Breast epithelium (tissue), 4 donors: ENCODE measurements around the gene SPATA24. TPM values are rescaled to one million over a fixed set of nuclear protein-coding genes. Genes with fewer than 3 reads are reported as not detected.
"Not testable (repeated sequence)": the region's sequence is repeated elsewhere in the genome, so short reads cannot be mapped to it uniquely, and the experiment has no call there.

Experiments used
- DNase-seq, 2 donors: peaks; one replicate each; pipeline ENCODE4 v3.0.0-alpha.2; 2019; ENCODE audit warnings: low spot score in 2 of 2
- H3K27ac ChIP-seq, 2 donors: fragments of 200-600 bp; sonication (generic) in 1 of 2; one replicate each; pipeline ENCODE4 v1.5.1; 2016 to 2019; ENCODE audit warnings: mild to moderate bottlenecking in 1 of 2
- H3K27me3 ChIP-seq, 2 donors: fragments of 200-600 bp; sonication (generic) in 1 of 2; one replicate each; pipeline versions ENCODE4 v1.5.1 to v1.6.0; 2017 to 2019; ENCODE audit warnings: control low read depth in 1 of 2, mild to moderate bottlenecking in 1 of 2
- H3K36me3 ChIP-seq: fragments of 200-600 bp; one replicate; pipeline ENCODE4 v1.5.1; 2019
- H3K4me1 ChIP-seq, 2 donors: fragments of 200-600 bp; sonication (generic); one replicate each; pipeline ENCODE4 v1.5.1; 2016 to 2019; ENCODE audit warnings: control low read depth in 1 of 2
- H3K4me3 ChIP-seq, 3 donors: fragments of 200-600 bp; sonication (generic); 1 replicate in 2 of 3; 2 replicates in 1 of 3; pipeline ENCODE4 v1.5.1; 2016 to 2019; ENCODE audit warnings: mild to moderate bottlenecking in 3 of 3, moderate library complexity in 2 of 3
- H3K9me3 ChIP-seq, 2 donors: fragments of 200-600 bp; sonication (generic) in 1 of 2; one replicate each; pipeline ENCODE4 v1.5.1; 2016 to 2019; ENCODE audit warnings: control low read depth in 1 of 2
- CTCF ChIP-seq, 3 donors: fragments of 450-650 bp; IDR thresholded peaks; one replicate each; pipeline ENCODE4 v1.5.1; 2016 to 2017; ENCODE audit warnings: antibody characterized with exemption in 3 of 3, mild to moderate bottlenecking in 3 of 3, moderate library complexity in 3 of 3
- POLR2A ChIP-seq: fragments of 450-650 bp; IDR thresholded peaks from one replicate; pipeline ENCODE4 v1.6.1; 2016; ENCODE audit warnings: antibody characterized with exemption, mild to moderate bottlenecking, moderate library complexity
- POLR2AphosphoS5 ChIP-seq, 3 donors: sonication (generic); formaldehyde crosslinking; IDR thresholded peaks; one replicate each; pipeline ENCODE4 v1.6.1; 2017; ENCODE audit warnings: antibody characterized with exemption in 3 of 3
- intact Hi-C: fragments of 100-400 bp; cut with DNase I; formaldehyde crosslinking; loops from one replicate; pipeline ENCODE4 v1.15.1; 2023; ENCODE audit warnings: low total_unique reads
- total RNA-seq, 3 donors: library from RNA; depleted of rRNA; stranded (reverse); fragments of >200 nt; gene quantifications; one replicate each; pipeline ENCODE4 v1.1.0, GENCODE V29; 2016

Gene SPATA24
- total RNA-seq, 3 donors from 2014 or later: 0.98 to 2.4 (median 2.2) TPM

- Histone ChIP-seq H3K27me3 (no peaks in the 10 kb centered on the region), H3K27ac (no peak overlapping the region), H3K36me3 (no peaks in the 10 kb centered on the region), H3K9me3 (no peaks in the 10 kb centered on the region), H3K4me1 (no peaks in the 10 kb centered on the region), H3K4me3 (no peak overlapping the region)
- no peak for DNase-seq
- intact Hi-C loops: no loop called here
- no peak for TF ChIP-seq POLR2AphosphoS5 (IDR thresholded peaks at IDR 0.05)
- TF ChIP-seq POLR2A: no peak
- no peak for TF ChIP-seq CTCF (IDR thresholded peaks at IDR 0.05)
These were observed 45.8 kb downstream of the SPATA24 start for GRCh38 chr5:139358064-139358463.

- not testable (repeated sequence) for H3K4me1 ChIP-seq, DNase-seq, H3K27ac ChIP-seq, H3K9me3 ChIP-seq, H3K36me3 ChIP-seq, H3K27me3 ChIP-seq, H3K4me3 ChIP-seq
- intact Hi-C loops: loop anchor here (1.0 kb wide), 1 partner anchor 11 kb away; no protein-coding TSS in a partner anchor
These were observed 48.0 kb downstream of the SPATA24 start for GRCh38 chr5:139355900-139356299.

- H3K4me3 ChIP-seq: no peak overlapping the region
- no peak overlapping the region for H3K27ac ChIP-seq
- DNase-seq: no peak
- TF ChIP-seq POLR2A (no peak), CTCF (IDR thresholded peaks at IDR 0.05) (no peak), POLR2AphosphoS5 (IDR thresholded peaks at IDR 0.05) (no peak)
- H3K9me3 ChIP-seq: no peaks in the 10 kb centered on the region
- no peaks in the 10 kb centered on the region for H3K36me3 ChIP-seq
- H3K4me1 ChIP-seq: no peaks in the 10 kb centered on the region
- no peaks in the 10 kb centered on the region for H3K27me3 ChIP-seq
- intact Hi-C loops: no loop called here
These were observed 49.7 kb downstream of the SPATA24 start for GRCh38 chr5:139354186-139354585.

GRCh38 chr5:139347863-139348262 is 56.0 kb downstream of the SPATA24 start:
- DNase-seq, H3K27me3 ChIP-seq, H3K9me3 ChIP-seq, intact Hi-C loops, H3K36me3 ChIP-seq, H3K4me3 ChIP-seq, H3K4me1 ChIP-seq, H3K27ac ChIP-seq: not testable (repeated sequence)

Other genes with a start within 250 kb of the SPATA24 start
- gene SIL1, start 205.7 kb downstream of the SPATA24 start, total RNA-seq: 10 to 100 TPM; 29.9 to 63.9 (median 48.2) TPM
- 100 to 1,000 TPM; 213 to 349 (median 279) TPM for gene MATR3, start 110.3 kb downstream of the SPATA24 start, total RNA-seq
- gene PAIP2, start 62.2 kb downstream of the SPATA24 start, total RNA-seq: 10 to 100 TPM; 86.3 to 95.4 (median 95.0) TPM
- gene SLC23A1, start 20.8 kb downstream of the SPATA24 start, total RNA-seq: 1 to 10 TPM in 1 of 3 donors, under 1 TPM in 1, not detected in 1; 0.33 to 1.0 TPM
- 10 to 100 TPM in 1 of 3 donors, 1 to 10 TPM in 1, not detected in 1; 8.6 to 35.4 TPM for gene MZB1, start 14.2 kb downstream of the SPATA24 start, total RNA-seq
- 1 to 10 TPM in 1 of 3 donors, under 1 TPM in 2; 0.32 to 1.3 (median 0.73) TPM for gene PROB1, start 9.0 kb downstream of the SPATA24 start, total RNA-seq
- 1 to 10 TPM; 5.4 to 9.5 (median 7.6) TPM for gene DNAJC18, start 35.4 kb upstream of the SPATA24 start, total RNA-seq
- 10 to 100 TPM in 2 of 3 donors, 1 to 10 TPM in 1; 6.6 to 39.3 (median 17.4) TPM for gene ECSCR, start 58.7 kb upstream of the SPATA24 start, total RNA-seq
- gene SMIM33, start 66.9 kb upstream of the SPATA24 start, total RNA-seq: not detected
- 10 to 100 TPM; 22.0 to 47.9 (median 39.0) TPM for gene STING1, start 78.7 kb upstream of the SPATA24 start, total RNA-seq
- gene UBE2D2, start 157.2 kb upstream of the SPATA24 start, total RNA-seq: 10 to 100 TPM; 55.1 to 68.3 (median 58.1) TPM
- gene CXXC5, start 244.3 kb upstream of the SPATA24 start, total RNA-seq: 10 to 100 TPM; 33.9 to 66.9 (median 38.3) TPM